ENCODE data around the gene KANTR. TPM values are rescaled to one million over a fixed set of nuclear protein-coding genes. Genes with fewer than 3 reads are reported as not detected.

KANTR gene
- total RNA-seq, 1 experiment from 2014 or later, result 13.2 TPM

DNA sequence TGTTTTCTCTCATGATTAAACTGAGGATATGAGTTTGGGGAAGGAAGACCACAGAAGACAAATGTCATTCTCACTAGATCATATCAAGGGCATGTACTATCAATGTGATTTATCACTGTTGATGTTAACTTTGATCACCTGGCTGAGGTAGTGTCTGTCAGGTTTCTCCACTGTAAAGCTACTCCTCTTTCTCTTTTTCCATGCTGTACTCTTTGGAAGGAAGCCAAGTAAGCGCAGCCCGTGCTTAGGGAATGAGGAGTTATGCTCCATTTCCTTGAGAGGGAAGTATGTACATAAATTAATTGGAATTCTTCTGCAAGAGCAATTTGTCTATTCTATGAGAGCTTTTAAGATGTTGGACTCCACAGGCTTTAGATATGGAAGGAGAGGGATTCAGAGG is 4.0 kb upstream of the KANTR start:
- CTCF ChIA-PET, result no interaction called here
- H3K36me3 Mint-ChIP-seq (ENCODE audit: insufficient read depth, unreplicated experiment), result peaks cover 18% of the 10 kb centered on the region
- H3K4me3 ChIP-seq (ENCODE audit: low read depth, low read length), result no peak overlapping the region
- H3K9me3 ChIP-seq, result no peaks in the 10 kb centered on the region
- DNase-seq, result no peak
- no peaks in the 10 kb centered on the region for H3K9me3 Mint-ChIP-seq (ENCODE audit: unreplicated experiment)
- H3K27ac Mint-ChIP-seq (ENCODE audit: unreplicated experiment), result no peak overlapping the region
- H3K4me1 ChIP-seq, result no peaks in the 10 kb centered on the region
- intact Hi-C loops (cut with micrococcal nuclease; ENCODE audit: unreplicated experiment), result loop anchor here (1.0 to 10.0 kb wide), 4 partner anchors 19 to 135 kb away; partner anchors contain the start of gene KDM5C
- H3K4me3 Mint-ChIP-seq (ENCODE audit: unreplicated experiment), result no peak overlapping the region
- H3K36me3 ChIP-seq (ENCODE audit: control insufficient read depth, insufficient read depth, low read length), result no peaks in the 10 kb centered on the region; the same call in 1 of the 2 replicates
- TF ChIP-seq, protein P1, sequence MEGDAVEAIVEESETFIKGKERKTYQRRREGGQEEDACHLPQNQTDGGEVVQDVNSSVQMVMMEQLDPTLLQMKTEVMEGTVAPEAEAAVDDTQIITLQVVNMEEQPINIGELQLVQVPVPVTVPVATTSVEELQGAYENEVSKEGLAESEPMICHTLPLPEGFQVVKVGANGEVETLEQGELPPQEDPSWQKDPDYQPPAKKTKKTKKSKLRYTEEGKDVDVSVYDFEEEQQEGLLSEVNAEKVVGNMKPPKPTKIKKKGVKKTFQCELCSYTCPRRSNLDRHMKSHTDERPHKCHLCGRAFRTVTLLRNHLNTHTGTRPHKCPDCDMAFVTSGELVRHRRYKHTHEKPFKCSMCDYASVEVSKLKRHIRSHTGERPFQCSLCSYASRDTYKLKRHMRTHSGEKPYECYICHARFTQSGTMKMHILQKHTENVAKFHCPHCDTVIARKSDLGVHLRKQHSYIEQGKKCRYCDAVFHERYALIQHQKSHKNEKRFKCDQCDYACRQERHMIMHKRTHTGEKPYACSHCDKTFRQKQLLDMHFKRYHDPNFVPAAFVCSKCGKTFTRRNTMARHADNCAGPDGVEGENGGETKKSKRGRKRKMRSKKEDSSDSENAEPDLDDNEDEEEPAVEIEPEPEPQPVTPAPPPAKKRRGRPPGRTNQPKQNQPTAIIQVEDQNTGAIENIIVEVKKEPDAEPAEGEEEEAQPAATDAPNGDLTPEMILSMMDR (IDR thresholded peaks at IDR 0.05; ENCODE audit: insufficient read depth in 1 of 2, low read depth in 1 of 2, low read length in 1 of 2, severe bottlenecking in 1 of 2, unreplicated experiment in 1 of 2), result no peak
- no peaks in the 10 kb centered on the region for H3K27me3 ChIP-seq (replicated peaks; ENCODE audit: control insufficient read depth, insufficient read depth, low read length)
- H3K4me1 Mint-ChIP-seq (ENCODE audit: low read depth, unreplicated experiment), result no peaks in the 10 kb centered on the region
- BruUV-seq (replicated peaks), result no TSS peak
- no peaks in the 10 kb centered on the region for H3K27me3 Mint-ChIP-seq (ENCODE audit: insufficient read depth, unreplicated experiment)
- POLR2A ChIA-PET, result no interaction called here

DNA sequence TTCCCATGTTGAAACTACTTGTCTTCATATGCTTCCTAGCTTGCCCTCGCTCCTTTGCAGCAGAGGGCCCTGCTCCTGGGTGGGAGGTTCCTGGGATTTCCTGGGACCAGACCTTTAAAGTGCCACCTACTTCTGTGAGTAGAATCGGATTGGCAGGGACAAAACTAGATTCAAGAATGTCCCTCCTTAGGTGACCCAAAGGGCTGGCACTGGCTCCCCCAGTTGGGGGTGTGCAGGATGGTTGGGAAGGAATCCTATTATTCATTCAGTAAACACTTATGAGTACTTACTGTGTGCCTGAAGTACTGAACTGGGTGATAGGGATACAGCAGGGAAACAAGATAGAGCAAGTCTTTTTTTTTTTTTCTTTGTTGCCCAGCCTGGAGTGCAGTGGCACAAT is 2.6 kb upstream of the KANTR start:
- Histone ChIP-seq H3K36me3 (ENCODE audit: control insufficient read depth, insufficient read depth, low read length) (no peaks in the 10 kb centered on the region; the same call in 1 of the 2 replicates), H3K4me3 (ENCODE audit: low read depth, low read length) (no peak overlapping the region), H3K9me3 (no peaks in the 10 kb centered on the region), H3K4me1 (no peaks in the 10 kb centered on the region), H3K27me3 (replicated peaks; ENCODE audit: control insufficient read depth, insufficient read depth, low read length) (no peaks in the 10 kb centered on the region)
- CTCF ChIA-PET, result no interaction called here
- Mint-ChIP-seq H3K27ac (ENCODE audit: unreplicated experiment) (no peak overlapping the region), H3K27me3 (ENCODE audit: insufficient read depth, unreplicated experiment) (no peaks in the 10 kb centered on the region), H3K9me3 (ENCODE audit: unreplicated experiment) (no peaks in the 10 kb centered on the region), H3K4me1 (ENCODE audit: low read depth, unreplicated experiment) (peaks cover 6% of the 10 kb centered on the region), H3K36me3 (ENCODE audit: insufficient read depth, unreplicated experiment) (peaks cover 15% of the 10 kb centered on the region), H3K4me3 (ENCODE audit: unreplicated experiment) (no peak overlapping the region)
- BruUV-seq (replicated peaks), result no TSS peak
- intact Hi-C loops (cut with micrococcal nuclease; ENCODE audit: unreplicated experiment), result loop anchor here (5.0 to 10.0 kb wide), 2 partner anchors 94 to 133 kb away; partner anchors contain the start of gene KDM5C
- DNase-seq, result no peak
- POLR2A ChIA-PET, result no interaction called here
- TF ChIP-seq, protein P1 (IDR thresholded peaks at IDR 0.05; ENCODE audit: insufficient read depth in 1 of 2, low read depth in 1 of 2, low read length in 1 of 2, severe bottlenecking in 1 of 2, unreplicated experiment in 1 of 2), result no peak

DNA sequence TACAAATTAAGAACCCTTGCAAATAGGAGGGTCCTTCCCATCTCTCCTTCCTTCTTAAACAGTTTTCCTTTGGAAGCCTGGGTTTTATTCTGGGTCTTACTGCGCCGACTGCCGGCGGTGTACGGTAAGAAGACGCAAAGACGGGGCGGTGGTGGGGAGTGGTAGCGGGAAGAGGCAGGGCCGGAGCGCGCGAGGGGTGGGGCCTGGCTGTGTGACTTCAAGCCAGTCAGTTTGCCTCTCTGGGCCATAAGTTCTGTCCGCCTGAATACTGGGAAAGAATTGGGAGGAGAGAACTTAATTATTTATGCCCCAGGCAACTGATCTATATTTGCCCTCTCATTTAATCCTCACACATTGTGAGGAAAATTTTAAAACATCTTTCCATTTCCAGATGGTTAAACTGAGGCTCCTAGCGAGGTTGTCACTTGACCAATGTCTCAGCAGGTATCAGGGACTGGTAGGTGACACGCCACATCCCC is 726 bp upstream of the KANTR start:
- peak; percentile 82 to 83 for DNase-seq
- Mint-ChIP-seq H3K4me3 (ENCODE audit: unreplicated experiment) (peak overlapping the region; percentile 87), H3K27me3 (ENCODE audit: insufficient read depth, unreplicated experiment) (no peaks in the 10 kb centered on the region), H3K4me1 (ENCODE audit: low read depth, unreplicated experiment) (peaks cover 6% of the 10 kb centered on the region), H3K9me3 (ENCODE audit: unreplicated experiment) (no peaks in the 10 kb centered on the region), H3K27ac (ENCODE audit: unreplicated experiment) (peak overlapping the region; percentile 82), H3K36me3 (ENCODE audit: insufficient read depth, unreplicated experiment) (peaks cover 6% of the 10 kb centered on the region)
- Histone ChIP-seq H3K4me3 (ENCODE audit: low read depth, low read length) (peak overlapping the region; percentile 76), H3K9me3 (no peaks in the 10 kb centered on the region), H3K4me1 (no peaks in the 10 kb centered on the region), H3K27me3 (replicated peaks; ENCODE audit: control insufficient read depth, insufficient read depth, low read length) (no peaks in the 10 kb centered on the region), H3K36me3 (ENCODE audit: control insufficient read depth, insufficient read depth, low read length) (no peaks in the 10 kb centered on the region)
- TSS peak; percentile 66 for BruUV-seq (replicated peaks)
- ChIA-PET POLR2A (no interaction called here), CTCF (no interaction called here)
- TF ChIP-seq, protein P1 (IDR thresholded peaks at IDR 0.05; ENCODE audit: insufficient read depth in 1 of 2, low read depth in 1 of 2, low read length in 1 of 2, severe bottlenecking in 1 of 2, unreplicated experiment in 1 of 2), result peak in 1 of 2 experiments; percentile 49
- intact Hi-C loops (cut with micrococcal nuclease; ENCODE audit: unreplicated experiment), result loop anchor here (1.0 to 10.0 kb wide), 5 partner anchors 11 to 132 kb away; partner anchors contain the start of genes KDM5C and TSPYL2

All from Caco-2 (cell line).